GM10248 (cell line): Measurements from ENCODE around the gene SEPSECS.

Source experiments
- CTCF ChIA-PET: fragments of 300-600 bp; sonication (Branson Sonifier 250); formaldehyde crosslinking; extraction: SDS; loops from one replicate; lab custom pipeline; 2021; ENCODE audit warnings: antibody characterized with exemption; lab: Yijun Ruan, JAX
- POLR2A ChIA-PET: fragments of 350-650 bp; sonication (Branson Sonifier 250); formaldehyde crosslinking; extraction: SDS; loops from one replicate; lab custom pipeline; 2020; ENCODE audit warnings: antibody characterized with exemption; lab: Yijun Ruan, JAX
- DNase-seq: peaks from one replicate; pipeline ENCODE4 v3.0.0; 2012; ENCODE audit errors: extremely low spot score
- CTCF ChIP-seq: IDR thresholded peaks from 2 replicates; pipeline ENCODE4 v1.5.1; 2012; ENCODE audit warnings: mild to moderate bottlenecking, low read depth; ENCODE audit errors: extremely low read depth, missing control alignments, control extremely low read depth

SEPSECS gene

DNA sequence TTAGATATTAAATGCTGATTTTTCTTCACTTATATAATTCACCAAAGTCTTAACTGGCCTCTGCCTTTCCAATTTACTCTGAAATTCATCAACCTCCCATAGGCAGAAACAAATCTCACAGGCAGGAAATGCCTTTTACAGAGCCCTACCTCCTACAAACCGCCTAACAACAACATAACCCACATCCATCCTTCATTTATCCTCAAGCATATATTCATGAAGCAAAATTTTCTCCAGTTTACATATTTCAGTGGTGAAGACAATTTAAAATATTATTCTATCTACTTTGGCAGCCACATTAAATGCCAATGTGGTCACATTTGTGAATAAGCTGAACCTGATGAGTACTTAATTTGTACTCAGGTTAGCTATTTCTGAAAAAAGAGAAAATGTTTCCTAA lies 30.3 kb downstream of the SEPSECS start:
- TF ChIP-seq CTCF = no peak
- DNase-seq = no peak
- POLR2A ChIA-PET = no interaction called here
- CTCF ChIA-PET = interaction anchor here (1.8 to 3.4 kb wide), 2 partner anchors 13 to 15 kb away, joined by 6 to 15 read pairs; no protein-coding TSS in a partner anchor

GRCh38 chr4:25128671-25129070 lies 31.6 kb downstream of the SEPSECS start:
- DNase-seq = no peak
- CTCF ChIA-PET = interaction anchor here (1.8 to 2.0 kb wide), 2 partner anchors 11 to 16 kb away, joined by 6 read pairs; no protein-coding TSS in a partner anchor
- POLR2A ChIA-PET = no interaction called here
- TF ChIP-seq CTCF = no peak

- no peak for TF ChIP-seq CTCF
- ChIA-PET POLR2A (no interaction called here), CTCF (interaction anchor here (2.2 kb wide), 1 partner anchor 22 kb away, joined by 9 read pairs; no protein-coding TSS in a partner anchor)
- DNase-seq = no peak
Measured at GRCh38 chr4:25123236-25123635, 37.0 kb downstream of the SEPSECS start.

DNA sequence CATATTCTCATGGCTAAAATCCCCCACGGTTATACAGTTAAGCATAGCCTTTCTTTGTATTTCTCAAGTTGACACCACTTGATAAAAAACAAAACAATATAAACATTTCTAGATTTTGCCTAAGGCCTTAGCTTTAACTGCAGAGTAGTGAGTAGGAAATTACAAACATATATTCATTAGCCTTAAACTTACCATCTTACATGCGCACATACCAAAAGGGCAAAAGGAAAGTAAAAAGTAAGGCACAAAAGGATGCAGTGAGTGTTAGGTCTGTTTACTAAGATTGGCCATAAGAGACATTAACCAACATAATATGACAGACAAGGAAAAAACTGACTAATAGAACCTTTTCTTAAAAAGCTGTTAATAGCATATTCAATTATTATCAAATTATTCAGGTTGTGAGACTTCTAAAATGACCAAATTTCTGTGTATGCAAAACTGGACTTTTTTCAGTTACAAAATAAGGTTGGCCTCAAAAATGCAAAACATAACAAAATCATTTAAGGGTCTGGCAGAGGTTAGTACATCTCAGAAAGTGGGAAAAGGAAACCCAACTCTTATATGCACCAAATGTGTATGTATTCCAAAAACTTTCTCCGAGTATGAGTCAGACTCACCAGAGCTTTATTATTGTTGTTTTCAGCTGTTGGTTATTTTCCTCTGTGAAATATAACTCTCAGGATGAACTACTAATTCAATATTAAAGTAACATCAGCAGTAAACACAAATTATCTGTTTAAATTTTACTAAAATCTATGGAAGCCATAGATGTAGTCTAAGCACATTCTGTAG lies 39.9 kb downstream of the SEPSECS start:
- ChIA-PET POLR2A (no interaction called here), CTCF (interaction anchor here (0.9 kb wide), 1 partner anchor 11 kb away, joined by 3 read pairs; no protein-coding TSS in a partner anchor)
- TF ChIP-seq CTCF = no peak
- no peak for DNase-seq

DNA sequence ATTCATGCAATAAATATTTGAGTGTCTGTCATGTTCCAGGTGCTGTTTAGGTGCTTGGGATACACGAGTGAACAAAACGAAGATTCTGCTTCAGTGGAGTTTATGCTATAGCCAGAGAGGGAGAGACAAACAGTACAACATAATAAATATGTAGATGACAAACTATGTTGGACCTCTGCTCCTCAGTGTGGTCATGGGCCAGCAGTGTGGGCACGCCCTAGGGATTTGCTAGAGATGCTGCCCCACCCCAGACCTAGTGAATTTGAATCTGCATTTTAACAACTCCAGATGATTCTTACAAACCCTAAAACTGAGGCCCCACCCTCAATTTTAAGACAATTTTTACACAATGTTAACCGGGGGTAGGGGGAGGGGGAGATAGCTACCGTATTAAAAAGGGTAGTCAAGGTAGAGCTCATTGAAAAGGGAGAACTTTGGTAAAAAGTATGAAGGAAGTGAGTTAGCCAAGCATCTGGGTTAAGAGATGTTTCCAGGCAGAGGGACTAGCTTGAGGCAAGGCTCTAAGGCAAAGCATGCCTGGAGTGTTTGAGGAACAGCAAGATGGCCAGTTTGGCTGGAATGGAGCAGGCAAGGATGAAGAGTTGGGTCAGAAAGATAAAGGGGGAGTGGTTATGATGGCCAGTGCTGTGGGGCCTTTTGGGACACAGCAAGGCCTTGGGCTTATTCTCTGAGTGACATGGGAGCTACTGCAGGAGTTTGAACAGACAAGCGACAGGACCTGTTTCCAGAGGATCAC lies 42.4 kb downstream of the SEPSECS start:
- CTCF ChIA-PET = interaction anchor here (1.5 to 2.5 kb wide), 2 partner anchors 11 to 27 kb away, joined by 5 to 6 read pairs; no protein-coding TSS in a partner anchor
- POLR2A ChIA-PET = no interaction called here

More for the DNA sequence above, 42.4 kb downstream of the SEPSECS start:
- no peak for DNase-seq
- TF ChIP-seq CTCF = no peak
